Stimulated activated naive CD8-positive, alpha-beta T cell treated with anti-CD3 and anti-CD28 coated beads, Interleukin-15, Interleukin-2, amounts not matched to agents 100 ng/mL and 50 ng/mL, for 24 hours (primary cell): ENCODE results near the gene NADK2.

Source experiments
- H3K27ac Mint-ChIP-seq: one replicate; pipeline ENCODE4 v1.8.0; 2021; ENCODE audit warnings: mild to moderate bottlenecking, mixed read lengths
- H3K27me3 Mint-ChIP-seq: one replicate; pipeline ENCODE4 v1.8.0; 2021; ENCODE audit warnings: mixed read lengths
- H3K36me3 Mint-ChIP-seq: one replicate; pipeline ENCODE4 v1.8.0; 2021; ENCODE audit warnings: low read depth, mixed read lengths
- H3K4me1 Mint-ChIP-seq: one replicate; pipeline ENCODE4 v1.8.0; 2021; ENCODE audit warnings: low read depth, mixed read lengths
- H3K4me3 Mint-ChIP-seq: one replicate; pipeline ENCODE4 v1.8.0; 2021; ENCODE audit warnings: mild to moderate bottlenecking, mixed read lengths
- H3K9me3 Mint-ChIP-seq: one replicate; pipeline ENCODE4 v1.8.0; 2021; ENCODE audit warnings: mixed read lengths

The NADK2 gene

DNA sequence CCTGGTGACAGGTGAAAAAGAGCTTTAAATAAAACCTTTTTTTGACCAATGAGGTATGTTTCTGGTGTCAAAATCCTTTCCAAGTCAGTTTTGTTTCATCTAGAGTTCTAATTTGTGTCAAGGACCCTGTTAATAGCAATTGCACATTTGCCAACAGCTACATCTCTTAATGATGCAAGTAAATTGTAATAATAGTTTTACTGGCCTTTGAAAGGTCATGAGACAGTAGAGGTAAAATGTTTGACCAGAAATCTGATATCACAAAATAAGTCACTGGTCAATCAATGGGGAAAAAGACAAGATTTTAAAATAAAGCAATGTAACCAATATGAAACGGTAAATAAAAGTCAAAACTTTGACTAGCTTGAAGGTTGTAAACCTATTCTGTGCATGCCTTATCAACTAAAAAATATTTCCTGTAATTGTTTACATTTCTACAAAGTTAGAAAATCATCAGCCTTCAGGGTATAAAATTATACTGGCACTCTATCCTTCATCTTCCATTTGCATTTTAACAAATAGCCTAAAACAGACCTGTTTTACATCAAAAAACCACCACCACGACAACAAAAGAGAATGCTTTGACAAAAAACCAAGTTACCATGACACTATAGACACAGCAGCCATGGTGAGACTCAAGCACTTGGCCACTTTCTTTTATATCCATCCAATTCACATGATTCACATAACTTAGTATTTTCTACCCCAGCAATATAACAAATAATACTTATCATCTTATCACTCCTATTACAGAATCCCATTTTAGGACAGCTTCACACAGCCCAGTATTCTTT is 3.0 kb downstream of the NADK2 start:
- H3K27ac Mint-ChIP-seq: no peak overlapping the region
- no peaks in the 10 kb centered on the region for H3K9me3 Mint-ChIP-seq
- no peaks in the 10 kb centered on the region for H3K27me3 Mint-ChIP-seq
- H3K4me1 Mint-ChIP-seq: peaks cover 48% of the 10 kb centered on the region
- H3K36me3 Mint-ChIP-seq: no peaks in the 10 kb centered on the region
- no peak overlapping the region for H3K4me3 Mint-ChIP-seq

DNA sequence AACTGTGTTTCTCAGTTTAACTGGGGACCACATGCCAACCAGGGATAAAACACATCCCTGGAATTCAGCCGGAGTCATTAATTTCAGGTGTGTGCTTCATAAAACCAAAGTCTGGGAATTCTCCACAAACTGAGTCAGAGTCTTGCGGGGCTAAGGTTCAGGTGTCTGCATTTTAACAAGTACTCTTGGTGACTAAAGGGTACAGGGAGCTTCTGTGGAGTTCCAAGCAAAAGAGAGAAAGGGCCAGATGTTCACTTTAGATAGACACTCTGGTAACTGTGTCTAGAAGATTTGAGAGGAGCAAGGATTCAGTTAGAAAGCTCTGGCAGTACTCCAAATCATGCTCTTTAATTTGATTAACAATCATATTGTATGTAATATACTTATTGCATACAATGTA is 4.0 kb downstream of the NADK2 start:
- no peaks in the 10 kb centered on the region for H3K9me3 Mint-ChIP-seq
- peaks cover 39% of the 10 kb centered on the region for H3K4me1 Mint-ChIP-seq
- H3K27ac Mint-ChIP-seq: no peak overlapping the region
- no peaks in the 10 kb centered on the region for H3K27me3 Mint-ChIP-seq
- no peaks in the 10 kb centered on the region for H3K36me3 Mint-ChIP-seq
- no peak overlapping the region for H3K4me3 Mint-ChIP-seq

DNA sequence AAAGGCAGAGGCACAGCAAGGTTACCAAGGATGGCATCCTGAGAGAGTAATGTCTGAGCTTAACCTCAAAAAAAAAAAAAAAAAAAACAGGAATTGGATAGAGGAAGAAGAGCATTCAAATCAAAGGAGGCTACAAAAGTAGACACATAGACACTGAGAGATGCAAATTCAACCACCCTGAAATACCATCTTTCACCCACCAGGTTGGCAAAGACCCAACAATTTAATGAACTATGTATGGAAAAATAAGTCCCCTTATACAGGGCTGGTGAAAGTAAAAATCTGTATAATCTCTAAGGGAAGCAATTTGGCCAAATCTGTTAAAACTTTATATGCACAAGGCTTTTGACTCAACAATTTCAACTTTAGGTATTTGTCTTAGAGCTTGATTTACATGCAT is 4.9 kb downstream of the NADK2 start:
- H3K36me3 Mint-ChIP-seq: no peaks in the 10 kb centered on the region
- H3K4me3 Mint-ChIP-seq: no peak overlapping the region

DNA sequence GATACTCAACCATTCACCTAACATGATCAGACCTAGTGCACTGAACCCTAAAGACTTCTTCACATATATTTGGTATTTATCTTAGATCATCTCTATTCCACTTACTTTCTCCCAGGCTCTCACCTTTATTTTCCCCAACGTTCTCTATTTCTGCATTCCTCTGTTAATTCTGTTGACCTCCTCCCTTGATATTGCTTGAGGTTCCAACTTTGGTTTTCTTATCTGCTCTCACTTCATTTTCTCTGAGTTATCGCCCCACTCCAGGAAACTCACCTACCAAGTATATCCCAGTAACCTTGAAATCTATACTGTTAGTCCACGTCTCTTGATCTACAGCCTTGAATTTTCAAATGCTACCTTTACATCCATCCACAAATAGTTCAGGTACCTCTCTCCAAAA is 9.2 kb downstream of the NADK2 start:
- Mint-ChIP-seq H3K4me1 (peaks cover 3% of the 10 kb centered on the region), H3K9me3 (no peaks in the 10 kb centered on the region), H3K27me3 (no peaks in the 10 kb centered on the region), H3K4me3 (no peak overlapping the region), H3K27ac (no peak overlapping the region), H3K36me3 (no peaks in the 10 kb centered on the region)

More for the DNA sequence above, 4.9 kb downstream of the NADK2 start:
- H3K9me3 Mint-ChIP-seq: no peaks in the 10 kb centered on the region
- H3K27ac Mint-ChIP-seq: no peak overlapping the region
- H3K27me3 Mint-ChIP-seq: no peaks in the 10 kb centered on the region
- H3K4me1 Mint-ChIP-seq: peaks cover 30% of the 10 kb centered on the region

DNA sequence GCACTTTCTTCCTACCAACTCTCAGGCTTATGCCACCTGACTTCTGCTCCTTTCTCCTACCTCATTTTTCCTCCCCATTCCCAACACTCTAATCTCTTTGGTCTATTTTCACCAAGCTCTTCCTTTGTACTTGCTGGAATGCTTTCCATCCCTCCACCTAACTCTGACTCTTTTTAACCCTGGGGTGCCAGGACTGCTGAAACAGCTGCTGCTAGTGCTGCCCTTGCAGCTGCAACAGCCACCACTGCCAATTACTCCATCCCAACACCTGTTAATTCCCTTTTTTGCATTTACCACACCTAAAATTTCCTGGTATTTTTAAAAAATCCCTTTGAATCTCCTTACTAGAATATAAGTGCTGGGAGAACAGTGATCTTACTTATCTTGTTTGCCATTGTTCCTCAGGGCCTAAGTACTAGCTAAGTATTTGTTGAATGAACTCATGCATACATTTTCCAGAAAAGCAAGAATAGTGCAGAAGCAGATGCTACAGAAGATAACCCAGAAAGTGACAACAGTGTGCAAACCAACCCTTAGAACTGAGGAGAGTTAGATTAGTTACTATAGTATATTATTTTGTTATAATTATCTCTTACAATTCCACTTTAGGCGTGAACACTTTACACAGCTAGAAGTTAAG is 11.5 kb downstream of the NADK2 start:
- H3K27ac Mint-ChIP-seq: no peak overlapping the region
- H3K36me3 Mint-ChIP-seq: peaks cover 12% of the 10 kb centered on the region
- no peak overlapping the region for H3K4me3 Mint-ChIP-seq
- no peaks in the 10 kb centered on the region for H3K9me3 Mint-ChIP-seq
- no peaks in the 10 kb centered on the region for H3K27me3 Mint-ChIP-seq
- no peaks in the 10 kb centered on the region for H3K4me1 Mint-ChIP-seq

DNA sequence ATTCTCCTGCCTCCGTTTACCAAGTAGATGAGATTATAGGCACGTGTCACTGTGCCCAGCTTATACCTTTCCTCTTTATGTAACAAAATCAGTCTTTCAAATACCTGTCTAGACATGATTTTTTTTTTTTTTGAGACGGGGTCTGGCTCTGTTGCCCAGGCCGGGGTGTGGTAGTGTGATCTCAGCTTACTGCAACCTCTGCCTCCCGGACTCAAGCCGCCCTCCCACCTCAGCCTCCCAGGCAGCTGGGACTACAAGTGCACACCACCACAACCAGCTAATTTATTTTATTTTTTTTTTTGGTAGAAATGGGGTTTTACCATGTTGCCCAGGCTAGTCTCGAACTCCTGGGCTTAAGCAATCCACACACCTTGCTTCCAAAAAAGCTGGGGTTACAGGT is 13.2 kb downstream of the NADK2 start:
- Mint-ChIP-seq H3K4me3 (no peak overlapping the region), H3K27ac (no peak overlapping the region), H3K27me3 (no peaks in the 10 kb centered on the region), H3K9me3 (no peaks in the 10 kb centered on the region), H3K4me1 (no peaks in the 10 kb centered on the region), H3K36me3 (peaks cover 21% of the 10 kb centered on the region)

DNA sequence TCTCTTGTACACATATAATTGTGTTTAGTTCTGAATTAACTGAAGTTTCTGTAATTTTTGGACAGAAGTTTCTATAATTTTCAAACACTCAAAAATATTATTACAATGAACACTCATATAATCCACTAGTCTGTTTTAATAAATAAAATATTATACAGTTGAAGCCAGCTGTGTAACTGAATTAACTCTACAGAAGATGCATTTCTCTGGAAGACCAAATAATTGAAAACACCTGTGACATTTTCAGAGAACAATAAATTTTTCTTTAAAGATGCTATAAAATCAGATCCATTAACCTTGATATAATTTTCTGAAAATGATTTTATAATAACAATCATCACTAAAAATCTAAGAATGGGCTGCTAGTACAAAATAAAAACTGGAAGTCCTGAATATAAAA is 14.7 kb downstream of the NADK2 start:
- Mint-ChIP-seq H3K36me3 (peaks cover 21% of the 10 kb centered on the region), H3K27me3 (no peaks in the 10 kb centered on the region), H3K9me3 (no peaks in the 10 kb centered on the region), H3K27ac (no peak overlapping the region), H3K4me1 (no peaks in the 10 kb centered on the region), H3K4me3 (no peak overlapping the region)

DNA sequence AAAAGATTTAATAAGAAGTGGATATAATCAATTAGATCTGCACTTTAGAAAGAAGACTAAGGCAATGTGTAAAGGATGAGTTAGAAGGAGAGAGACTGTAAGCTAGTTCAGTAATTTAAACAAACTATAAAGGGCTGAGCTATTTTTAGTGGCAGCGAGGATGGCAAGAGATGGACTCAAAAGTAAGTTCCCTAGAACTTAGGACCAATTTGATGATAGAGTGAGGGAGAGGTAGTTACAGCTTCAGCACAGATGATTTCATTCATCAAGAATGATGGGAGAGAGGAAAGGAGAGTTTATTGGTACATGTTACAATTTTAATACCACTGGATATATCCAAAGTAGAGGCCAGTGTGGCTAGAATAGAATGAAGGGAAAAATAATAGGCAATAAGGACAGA is 19.1 kb downstream of the NADK2 start:
- no peak overlapping the region for H3K4me3 Mint-ChIP-seq
- H3K9me3 Mint-ChIP-seq: no peaks in the 10 kb centered on the region
- H3K36me3 Mint-ChIP-seq: peaks cover 32% of the 10 kb centered on the region
- H3K27me3 Mint-ChIP-seq: no peaks in the 10 kb centered on the region
- H3K4me1 Mint-ChIP-seq: no peaks in the 10 kb centered on the region
- H3K27ac Mint-ChIP-seq: no peak overlapping the region

DNA sequence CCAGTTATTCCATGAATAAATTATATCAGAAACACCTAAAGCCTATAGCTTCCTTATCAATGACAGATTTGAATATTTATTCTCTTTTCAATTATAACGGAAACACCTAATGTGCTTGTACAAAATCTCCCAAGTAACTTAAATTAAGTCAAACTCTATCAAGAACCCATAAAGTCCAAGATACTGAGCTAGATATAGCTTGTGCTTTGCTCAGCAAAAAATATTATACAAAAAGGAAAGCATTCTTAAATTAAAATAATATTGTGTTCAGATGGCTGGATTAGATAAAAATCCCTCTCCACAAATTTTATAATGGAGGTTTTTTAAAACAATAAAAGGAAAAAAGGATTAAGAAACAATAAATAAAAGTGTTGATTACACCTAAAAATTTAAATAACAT is 23.7 kb downstream of the NADK2 start:
- Mint-ChIP-seq H3K4me1 (no peaks in the 10 kb centered on the region), H3K4me3 (no peak overlapping the region), H3K27ac (no peak overlapping the region), H3K36me3 (peaks cover 23% of the 10 kb centered on the region), H3K27me3 (no peaks in the 10 kb centered on the region), H3K9me3 (no peaks in the 10 kb centered on the region)

DNA sequence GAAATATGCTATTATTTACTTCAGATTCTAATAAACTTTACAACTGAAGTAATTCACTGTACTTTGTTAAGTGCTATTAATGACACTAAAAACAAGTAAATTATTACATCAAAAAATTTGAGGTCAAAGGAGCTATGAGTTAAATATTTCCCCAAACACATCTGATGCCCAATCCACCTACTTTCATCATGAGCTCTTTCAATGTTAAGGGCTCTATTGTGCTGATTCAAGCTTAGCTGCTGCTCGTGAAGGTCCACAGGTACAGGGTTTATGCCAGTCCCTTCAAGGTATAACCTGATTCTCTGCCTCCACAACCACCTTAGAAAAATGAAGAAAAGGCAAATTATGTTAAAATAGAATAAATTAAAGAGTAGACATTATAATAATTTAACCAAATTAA is 24.2 kb downstream of the NADK2 start:
- no peak overlapping the region for H3K4me3 Mint-ChIP-seq
- no peak overlapping the region for H3K27ac Mint-ChIP-seq
- H3K36me3 Mint-ChIP-seq: peaks cover 27% of the 10 kb centered on the region
- no peaks in the 10 kb centered on the region for H3K27me3 Mint-ChIP-seq
- H3K9me3 Mint-ChIP-seq: no peaks in the 10 kb centered on the region
- no peaks in the 10 kb centered on the region for H3K4me1 Mint-ChIP-seq

DNA sequence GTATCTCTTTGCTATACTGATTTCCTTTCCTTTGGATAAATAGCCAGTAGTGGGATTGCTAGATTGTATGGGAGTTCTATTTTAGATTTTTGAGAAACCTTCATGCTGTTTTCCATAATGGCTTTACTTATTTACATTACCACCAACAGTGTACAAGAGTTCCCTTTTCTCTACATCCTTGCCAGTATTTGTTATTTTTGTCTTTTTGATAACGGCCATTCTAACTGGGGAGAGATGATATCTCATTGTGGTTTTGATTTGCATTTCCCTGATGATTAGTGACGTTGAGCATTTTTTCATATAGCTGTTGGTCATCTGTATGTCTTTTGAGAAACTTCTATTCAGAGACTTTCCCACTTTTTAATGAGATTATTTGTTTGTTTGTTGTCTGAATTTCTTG is 25.8 kb downstream of the NADK2 start:
- Mint-ChIP-seq H3K36me3 (peaks cover 30% of the 10 kb centered on the region), H3K27me3 (no peaks in the 10 kb centered on the region), H3K4me1 (no peaks in the 10 kb centered on the region), H3K4me3 (no peak overlapping the region), H3K27ac (no peak overlapping the region), H3K9me3 (no peaks in the 10 kb centered on the region)

DNA sequence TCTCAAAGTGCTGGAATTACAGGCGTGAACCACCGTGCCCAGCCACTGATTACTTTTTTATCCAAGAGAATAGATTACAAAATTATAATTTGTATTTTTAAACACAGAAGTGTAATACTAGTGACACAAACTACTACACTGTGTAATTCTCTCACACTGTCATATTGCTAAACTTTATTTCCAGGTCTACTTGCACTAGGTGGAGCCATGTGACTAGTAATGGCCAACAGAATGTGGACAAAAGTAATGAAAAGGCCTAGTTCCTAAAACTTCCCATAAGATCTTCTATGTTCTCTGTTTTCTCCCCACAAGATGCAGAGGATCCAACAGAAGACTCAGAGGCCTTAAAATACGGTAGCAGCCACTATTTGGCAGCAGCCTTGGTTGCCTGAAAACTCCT is 27.3 kb downstream of the NADK2 start:
- Mint-ChIP-seq H3K36me3 (peaks cover 32% of the 10 kb centered on the region), H3K27me3 (no peaks in the 10 kb centered on the region), H3K27ac (no peak overlapping the region), H3K4me3 (no peak overlapping the region), H3K4me1 (no peaks in the 10 kb centered on the region), H3K9me3 (no peaks in the 10 kb centered on the region)

DNA sequence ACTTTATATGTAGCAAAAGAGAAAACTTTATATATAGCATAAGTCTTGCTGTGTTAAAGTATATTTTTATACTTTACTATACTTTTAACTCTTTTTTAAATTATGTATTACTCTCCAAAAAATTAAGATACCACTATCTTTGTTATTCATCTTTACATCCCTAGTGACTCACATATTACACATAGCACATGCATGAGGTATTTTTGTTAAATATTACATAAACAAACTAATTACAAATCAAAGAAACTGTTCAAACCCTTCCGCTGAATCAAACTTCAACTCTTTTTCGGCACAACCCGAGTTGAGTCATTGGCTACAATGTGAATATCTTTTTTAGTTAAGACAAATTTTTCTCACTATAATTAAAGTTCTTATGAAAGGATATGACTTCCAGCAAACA is 32.1 kb downstream of the NADK2 start:
- Mint-ChIP-seq H3K9me3 (no peaks in the 10 kb centered on the region), H3K4me3 (no peak overlapping the region), H3K36me3 (peaks cover 47% of the 10 kb centered on the region), H3K4me1 (no peaks in the 10 kb centered on the region), H3K27ac (no peak overlapping the region), H3K27me3 (no peaks in the 10 kb centered on the region)

DNA sequence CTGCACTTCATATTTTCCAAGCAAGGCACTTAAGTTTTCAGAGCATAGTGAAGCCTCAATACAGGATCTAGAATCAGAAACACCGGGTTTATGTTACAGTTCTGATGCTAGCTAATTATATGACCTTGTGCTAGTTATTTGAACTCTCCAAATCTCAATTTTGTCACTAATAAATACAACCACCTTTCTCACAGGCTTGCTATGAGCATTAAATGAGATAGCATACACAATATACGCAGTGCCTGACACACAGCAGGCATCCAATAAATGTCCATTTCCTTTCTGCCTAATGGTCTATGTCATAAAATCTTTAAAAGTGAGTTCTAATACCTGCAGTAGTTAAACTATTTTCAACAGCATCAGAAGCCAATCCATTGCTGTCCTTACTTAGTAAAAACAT is 32.9 kb downstream of the NADK2 start:
- H3K4me3 Mint-ChIP-seq: no peak overlapping the region
- no peak overlapping the region for H3K27ac Mint-ChIP-seq
- H3K27me3 Mint-ChIP-seq: no peaks in the 10 kb centered on the region
- no peaks in the 10 kb centered on the region for H3K9me3 Mint-ChIP-seq
- H3K4me1 Mint-ChIP-seq: no peaks in the 10 kb centered on the region
- peaks cover 49% of the 10 kb centered on the region for H3K36me3 Mint-ChIP-seq

DNA sequence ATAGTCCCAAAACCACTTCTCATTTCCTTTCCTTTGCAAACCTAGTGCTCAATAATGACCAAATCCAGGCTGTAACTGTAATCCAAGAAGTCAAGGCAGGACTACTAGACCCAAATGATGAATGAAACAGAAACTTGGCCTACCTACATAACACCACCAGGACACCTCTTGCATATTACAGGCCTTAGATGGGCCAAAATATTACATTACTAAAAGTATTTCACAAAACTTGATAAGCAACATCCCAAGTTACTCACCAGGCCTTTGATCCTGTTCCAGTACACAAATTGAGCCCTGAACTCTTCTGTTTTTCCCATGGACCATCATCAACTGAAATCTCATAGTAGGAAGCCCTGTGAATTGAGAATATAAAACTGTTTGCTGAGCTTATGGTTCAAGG is 34.8 kb downstream of the NADK2 start:
- Mint-ChIP-seq H3K27ac (no peak overlapping the region), H3K4me3 (no peak overlapping the region), H3K4me1 (peaks cover 3% of the 10 kb centered on the region), H3K36me3 (peaks cover 49% of the 10 kb centered on the region), H3K27me3 (no peaks in the 10 kb centered on the region), H3K9me3 (no peaks in the 10 kb centered on the region)

DNA sequence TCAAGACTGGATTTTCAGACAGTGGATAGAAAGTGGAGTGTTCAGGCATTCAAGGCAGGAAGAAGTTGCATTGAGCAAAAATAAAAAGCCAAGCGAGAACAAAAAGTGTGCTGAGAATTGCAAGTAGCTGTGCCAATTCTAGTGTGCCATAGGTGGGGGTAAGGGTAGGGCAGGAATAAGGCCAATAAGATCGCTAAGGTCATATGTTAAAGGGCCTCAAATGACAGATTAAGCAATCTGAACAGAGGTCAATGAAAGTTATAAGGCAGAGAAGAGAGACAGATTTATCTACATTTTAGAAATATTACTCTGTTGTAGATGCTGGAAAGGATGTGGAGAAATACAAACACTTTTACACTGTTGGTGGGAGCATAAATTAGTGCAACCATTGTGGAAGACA is 36.4 kb downstream of the NADK2 start:
- no peaks in the 10 kb centered on the region for H3K27me3 Mint-ChIP-seq
- peaks cover 3% of the 10 kb centered on the region for H3K4me1 Mint-ChIP-seq
- H3K36me3 Mint-ChIP-seq: peaks cover 47% of the 10 kb centered on the region
- H3K4me3 Mint-ChIP-seq: no peak overlapping the region
- no peaks in the 10 kb centered on the region for H3K9me3 Mint-ChIP-seq
- H3K27ac Mint-ChIP-seq: no peak overlapping the region
